ENCODE data around the gene ROPN1L. TPM values are rescaled to one million over a fixed set of nuclear protein-coding genes. Genes with fewer than 3 reads are reported as not detected.

ROPN1L gene
- total and polyA plus RNA-seq, 10 of the 15 experiments (the other 5 are each of a cell fraction or from before 2014, with no cell fraction given): 0.07 to 0.38 (median 0.22) TPM; not detected in 6

DNA sequence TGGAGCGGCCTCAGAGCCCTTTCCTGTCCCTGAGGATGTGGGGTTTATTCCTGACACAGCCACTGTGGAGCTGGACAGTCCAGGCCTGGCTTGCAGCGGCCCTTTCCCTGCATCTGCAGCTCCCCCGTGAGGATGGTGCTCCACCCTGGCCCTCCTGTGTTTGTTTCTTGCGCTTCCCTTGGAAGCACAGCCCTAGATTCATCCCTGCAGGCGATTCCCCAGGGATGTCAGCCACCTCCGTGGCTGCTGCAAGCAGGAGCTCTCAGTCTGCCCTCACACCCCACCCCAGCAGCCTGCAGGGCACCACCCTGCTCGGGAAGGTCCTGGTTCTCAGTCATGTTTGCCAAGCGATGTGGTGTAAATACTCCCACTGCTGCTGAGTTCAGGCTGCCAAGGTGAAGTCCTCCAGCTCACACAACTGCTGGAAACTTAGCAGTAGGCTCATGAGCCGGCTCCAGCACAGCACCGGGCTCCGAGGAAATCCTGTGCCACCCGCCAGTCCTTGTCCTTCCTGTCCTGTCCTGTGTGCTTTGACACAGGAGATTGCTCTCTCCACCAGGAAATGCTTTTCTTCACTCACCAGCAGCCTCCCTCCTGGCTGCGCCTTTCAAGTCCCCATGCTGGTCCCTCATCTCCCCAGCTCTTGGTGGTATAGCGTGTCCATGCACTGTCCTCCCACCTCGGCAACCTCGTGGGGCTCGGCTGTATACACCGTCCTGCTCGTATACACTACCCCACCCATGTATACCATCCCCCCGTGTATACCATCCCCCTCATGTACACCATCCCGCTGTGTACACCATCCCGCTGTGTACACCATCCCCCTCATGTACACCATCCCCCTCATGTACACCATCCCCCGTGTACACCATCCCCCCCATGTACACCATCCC, 16.2 kb downstream of the ROPN1L start:
- ChIA-PET SMC1A (ENCODE audit: uncharacterized antibody, unreplicated experiment) (interaction anchor here (9.2 kb wide), 1 partner anchor 168 kb away, joined by 168 read pairs; no protein-coding TSS in a partner anchor), CTCF (interaction anchor here (0.9 to 1.3 kb wide), 3 partner anchors 118 to 231 kb away, joined by 3 to 5 read pairs (median 3); no protein-coding TSS in a partner anchor), RAD21 (ENCODE audit: unreplicated experiment) (interaction anchor here (1.5 to 8.3 kb wide), 2 partner anchors 119 to 169 kb away, joined by 5 to 186 read pairs; no protein-coding TSS in a partner anchor), POLR2A (interaction anchor here (0.5 kb wide), 1 partner anchor 15 kb away, joined by 3 read pairs; no protein-coding TSS in a partner anchor)
- no peak overlapping the region for H2AFZ ChIP-seq (ENCODE audit: control insufficient read depth, low read depth, low read length)
- TF ChIP-seq BHLHE40 (IDR thresholded peaks at IDR 0.05; ENCODE audit: borderline replicate concordance in 1 of 2, low read depth in 2 of 2, low read length in 1 of 2) (no peak), MYC (IDR thresholded peaks at IDR 0.05; ENCODE audit: insufficient read depth, insufficient read length, insufficient replicate concordance, low read length, severe bottlenecking) (no peak), NFYB (IDR thresholded peaks at IDR 0.05; ENCODE audit: insufficient read depth, low read depth, low read length) (no peak)
- H3K36me3 ChIP-seq (ENCODE audit: control insufficient read depth in 2 of 2, insufficient read depth in 2 of 2, low read length in 1 of 2): no peaks in the 10 kb centered on the region
- H3K4me2 ChIP-seq (ENCODE audit: control insufficient read depth, insufficient read depth): no peak overlapping the region
- H3K4me3 ChIP-seq: no peak overlapping the region
- no TSS peak for BruUV-seq (replicated peaks)
- H4K20me1 ChIP-seq (ENCODE audit: control insufficient read depth, insufficient read depth): no peaks in the 10 kb centered on the region
- intact Hi-C loops (cut with micrococcal nuclease; ENCODE audit: unreplicated experiment): loop anchor here (10.0 kb wide), 3 partner anchors 297 to 727 kb away; no protein-coding TSS in a partner anchor
- FAIRE-seq: no peak
- no peak for ATAC-seq
- in situ Hi-C loops (cut with MboI): loop anchor here (25.0 kb wide), 2 partner anchors 729 to 1554 kb away; no protein-coding TSS in a partner anchor
- 76% methylated on average over 23 of the region's 23 CpGs for WGBS (ENCODE audit: insufficient coverage, insufficient replicate concordance, low lambda C conversion rate, missing lambda C conversion rate)
- H3K79me2 ChIP-seq (ENCODE audit: control insufficient read depth, insufficient read depth, low read length): no peaks in the 10 kb centered on the region
- H3K27me3 ChIP-seq (replicated peaks in 1 of 2; ENCODE audit: control insufficient read depth in 2 of 2, insufficient read depth in 2 of 2, low read length in 1 of 2): no peaks in the 10 kb centered on the region; a peak in 1 of 4 replicates
- no peaks in the 10 kb centered on the region for H3K9me3 ChIP-seq (replicated peaks; ENCODE audit: control insufficient read depth, insufficient read depth, low read length)
- no peak for DNase-seq (ENCODE audit: low read depth, low spot score)
- no peaks in the 10 kb centered on the region for H3K4me1 ChIP-seq (ENCODE audit: control insufficient read depth, insufficient read depth, low read length)
- H3K9ac ChIP-seq (ENCODE audit: control insufficient read depth, insufficient read depth, low read length): no peak overlapping the region
- H3K27ac ChIP-seq (ENCODE audit: control insufficient read depth, insufficient read depth): no peak overlapping the region

Measured in GM12878 (cell line).